Ovary (tissue), 9 donors: ENCODE measurements around the gene LIPN. TPM values are rescaled to one million over a fixed set of nuclear protein-coding genes. Genes with fewer than 3 reads are reported as not detected.

Experiments used
- DNase-seq, 5 donors: peaks; one replicate each; pipeline ENCODE4 v3.0.0-alpha.2; 2019 to 2020
- H3K27ac ChIP-seq, 2 donors: fragments of 200-600 bp; one replicate each; pipeline versions ENCODE4 v1.5.1 to v1.8.0; 2019 to 2022
- H3K27me3 ChIP-seq: fragments of 200-600 bp; one replicate; pipeline ENCODE4 v1.8.0; 2022
- H3K36me3 ChIP-seq: fragments of 200-600 bp; sonication (generic); one replicate; pipeline ENCODE4 v1.5.1; 2019
- H3K4me1 ChIP-seq: one replicate; pipeline ENCODE4 v1.8.1; 2013; ENCODE audit warnings: mild to moderate bottlenecking, moderate library complexity; ENCODE audit not compliant: insufficient read depth
- H3K4me3 ChIP-seq: fragments of 200-600 bp; sonication (generic); one replicate; pipeline ENCODE4 v1.5.1; 2017
- H3K9me3 ChIP-seq, 2 donors: fragments of 200-600 bp in 1 of 2; sonication (generic) in 1 of 2; one replicate each; pipeline versions ENCODE4 v1.5.1 to v1.8.1; 2013 to 2019; ENCODE audit warnings: mild to moderate bottlenecking in 1 of 2, moderate library complexity in 1 of 2
- CTCF ChIP-seq, 3 donors: fragments of 450-650 bp in 2 of 3; fragments of 200-600 bp in 1 of 3; IDR thresholded peaks; one replicate each; pipeline versions ENCODE4 v1.5.1 to v1.8.0; 2016 to 2022; ENCODE audit warnings: antibody characterized with exemption in 3 of 3, mild to moderate bottlenecking in 1 of 3
- EP300 ChIP-seq: sonication (generic); formaldehyde crosslinking; IDR thresholded peaks from one replicate; pipeline ENCODE4 v1.6.1; 2017; ENCODE audit warnings: antibody characterized with exemption
- POLR2A ChIP-seq: fragments of 450-650 bp; IDR thresholded peaks from one replicate; pipeline ENCODE4 v1.6.1; 2017; ENCODE audit warnings: antibody characterized with exemption, mild to moderate bottlenecking, moderate library complexity
- WGBS, 3 donors: extraction: QIAGEN DNeasy Blood & Tissue Kit in 1 of 3; methylation state at CpG; one replicate each; pipeline versions ENCODE4 v1.1.5 to v1.1.7; 2013 to 2017; 5-methylcytosine and 5-hydroxymethylcytosine counted together
- intact Hi-C, 4 donors: fragments of 100-400 bp; cut with DNase I; formaldehyde crosslinking; loops; one replicate each; pipeline versions ENCODE4 v1.11.0 to v1.15.1; 2022 to 2023
- polyA plus RNA-seq, 2 donors: library from polyadenylated mRNA; stranded (reverse); fragments of 200-250 nt in 1 of 2; fragments of 350-450 nt in 1 of 2; fragmentation: Illumina TruSeq in 1 of 2; extraction: RNeasy Lipid Tissue Mini Kit (QIAGEN cat#74804) in 1 of 2; gene quantifications; one replicate each; pipeline ENCODE4 v1.2.3, GENCODE V29; 2013 to 2014
- total RNA-seq, 7 donors: library from RNA; depleted of rRNA in 2 of 7; stranded (reverse); fragments of >200 nt in 2 of 7; fragmentation: NEBNext Ultra II Directional in 3 of 7; extraction: Animal tissue kit (Norgen Biotek cat#: 25700) in 3 of 7; gene quantifications; one replicate each; pipeline versions ENCODE4 v1.1.0 to v1.2.4, GENCODE V29; 2016 to 2023
- donor health status: DM: no; HTN: no; CAD: no; lungs with moderate emphysema.
- donor health status: DM: no; HTN: no; CAD: no.
- donor health status: Bipolar disorder and iron deficiency.
- donor health status: DM: yes; HTN: yes; CAD: no.
- donor health status: DM: no; HTN: no; CAD: no.
- donor health status: DM: yes; HTN: yes; CAD: no.

The LIPN gene
- total and polyA plus RNA-seq, 9 donors: not detected

- H3K36me3 ChIP-seq: no peaks in the 10 kb centered on the region
- H3K27me3 ChIP-seq: no peaks in the 10 kb centered on the region
- no peaks in the 10 kb centered on the region for H3K4me1 ChIP-seq
- H3K27ac ChIP-seq: no peak overlapping the region
- DNase-seq: no peak
- 79 to 96% (median 81%) methylated on average over 3 of the region's 3 CpGs for WGBS, 3 donors
- no peak overlapping the region for H3K4me3 ChIP-seq
- H3K9me3 ChIP-seq: no peaks in the 10 kb centered on the region
- intact Hi-C loops: no loop called here
- TF ChIP-seq CTCF (IDR thresholded peaks at IDR 0.05) (no peak), POLR2A (no peak), EP300 (no peak)
Measured at GRCh38 chr10:88782222-88782621, 22.4 kb downstream of the LIPN start.

GRCh38 chr10:88783724-88784123, 23.9 kb downstream of the LIPN start:
- TF ChIP-seq POLR2A: no peak
- TF ChIP-seq CTCF (IDR thresholded peaks at IDR 0.05): no peak
- TF ChIP-seq EP300: no peak
- Histone ChIP-seq H3K27ac (no peak overlapping the region), H3K27me3 (no peaks in the 10 kb centered on the region), H3K4me1 (no peaks in the 10 kb centered on the region), H3K9me3 (no peaks in the 10 kb centered on the region), H3K4me3 (no peak overlapping the region), H3K36me3 (no peaks in the 10 kb centered on the region)
- WGBS, 3 donors: 77 to 81% (median 77%) methylated on average over 3 of the region's 3 CpGs
- DNase-seq: no peak
- intact Hi-C loops: no loop called here

- Histone ChIP-seq H3K4me3 (no peak overlapping the region), H3K27ac (no peak overlapping the region), H3K9me3 (no peaks in the 10 kb centered on the region), H3K36me3 (no peaks in the 10 kb centered on the region), H3K4me1 (no peaks in the 10 kb centered on the region), H3K27me3 (no peaks in the 10 kb centered on the region)
- DNase-seq: no peak
- no peak for TF ChIP-seq POLR2A
- no peak for TF ChIP-seq CTCF (IDR thresholded peaks at IDR 0.05)
- no peak for TF ChIP-seq EP300
- intact Hi-C loops: no loop called here
- WGBS, 3 donors: 86 to 90% (median 88%) methylated on average over 10 of the region's 10 CpGs
Measured at GRCh38 chr10:88786032-88786770, 26.4 kb downstream of the LIPN start.

- Histone ChIP-seq H3K4me1 (no peaks in the 10 kb centered on the region), H3K27me3 (no peaks in the 10 kb centered on the region), H3K9me3 (no peaks in the 10 kb centered on the region), H3K27ac (no peak overlapping the region), H3K36me3 (no peaks in the 10 kb centered on the region), H3K4me3 (no peak overlapping the region)
- WGBS, 3 donors: 74 to 84% (median 77%) methylated on average over 5 of the region's 5 CpGs
- intact Hi-C loops: no loop called here
- DNase-seq: no peak
- TF ChIP-seq CTCF (IDR thresholded peaks at IDR 0.05) (no peak), POLR2A (no peak)
Measured at GRCh38 chr10:88787463-88787862, 27.6 kb downstream of the LIPN start.
